Measurements from ENCODE around the gene XPO5.

Gene XPO5

GRCh38 chr6:43497689-43498088 is 78.1 kb downstream of the XPO5 start:
- DNase-seq (ENCODE audit: low read depth) = no peak

- no peak for DNase-seq (ENCODE audit: low read depth)
These were observed 78.8 kb downstream of the XPO5 start for GRCh38 chr6:43497129-43497396.

GRCh38 chr6:43496370-43497128 is 79.3 kb downstream of the XPO5 start:
- no peak for DNase-seq (ENCODE audit: low read depth)

GRCh38 chr6:43495409-43495941 is 80.4 kb downstream of the XPO5 start:
- DNase-seq (ENCODE audit: low read depth) = no peak

DNA sequence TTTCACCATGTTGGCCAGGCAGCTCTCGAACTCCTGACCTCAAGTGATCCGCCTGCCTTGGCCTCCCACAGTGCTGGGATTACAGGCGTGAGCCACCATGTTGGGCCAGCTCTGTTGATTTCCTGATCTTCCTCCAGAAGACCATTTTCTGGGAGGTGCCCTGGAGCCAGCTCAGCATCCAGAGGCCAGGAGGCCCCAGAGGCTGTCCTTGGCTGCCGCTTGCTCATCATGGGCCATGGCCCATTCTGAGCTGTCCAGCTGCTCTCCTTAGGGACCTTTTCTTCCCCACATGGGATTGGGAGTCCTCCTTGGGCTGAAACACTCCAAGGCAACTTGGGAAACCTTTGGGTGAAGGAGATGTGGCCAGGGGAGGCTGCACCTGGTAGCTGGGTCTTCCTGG is 81.1 kb downstream of the XPO5 start:
- DNase-seq (ENCODE audit: low read depth) = no peak

DNA sequence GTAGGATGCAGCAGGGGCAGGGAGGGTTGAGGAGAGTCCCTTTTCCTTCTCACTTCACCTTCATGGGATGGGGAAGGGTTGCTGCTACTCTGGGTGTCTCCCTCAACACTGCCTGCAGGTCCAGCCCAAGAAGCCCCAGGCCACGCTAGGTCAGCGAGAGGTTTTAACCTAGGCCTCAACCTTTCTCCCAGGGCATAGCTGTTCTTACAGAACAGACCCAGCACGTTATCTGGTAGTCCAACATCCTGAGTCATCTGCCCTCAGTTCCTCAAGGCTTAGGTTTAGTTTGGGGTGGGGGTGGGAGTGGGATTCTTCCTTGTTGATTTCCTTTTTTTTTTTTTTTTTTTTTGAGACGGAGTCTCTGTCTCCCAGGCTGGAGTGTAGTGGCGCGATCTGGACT is 81.5 kb downstream of the XPO5 start:
- DNase-seq (ENCODE audit: low read depth) = no peak

DNA sequence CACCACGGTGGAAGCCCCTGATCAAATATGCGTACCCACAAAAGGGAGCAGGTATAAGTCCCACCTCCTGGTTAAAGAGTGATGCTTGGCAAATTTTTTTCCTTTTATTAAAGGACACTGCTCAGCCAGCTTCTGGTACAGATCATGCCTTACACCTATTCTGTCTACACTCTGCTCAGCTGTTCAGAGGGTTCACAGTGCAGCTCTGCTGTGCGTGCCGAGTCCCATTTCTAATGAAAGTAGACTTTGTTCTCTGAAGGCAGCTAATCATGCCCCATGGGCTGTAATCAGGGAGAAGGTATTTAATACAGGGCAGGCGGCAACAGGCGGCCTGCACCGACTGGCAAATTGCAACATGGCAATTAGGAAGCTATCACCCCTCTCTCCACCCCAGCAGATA is 82.0 kb downstream of the XPO5 start:
- DNase-seq (ENCODE audit: low read depth) = no peak

GRCh38 chr6:43493230-43493629 is 82.6 kb downstream of the XPO5 start:
- DNase-seq (ENCODE audit: low read depth) = no peak

- DNase-seq (ENCODE audit: low read depth) = no peak
These were observed 83.2 kb downstream of the XPO5 start for GRCh38 chr6:43492673-43493072.

GRCh38 chr6:43491750-43492661 is 83.8 kb downstream of the XPO5 start:
- peak; percentile 62 for DNase-seq (ENCODE audit: low read depth)

DNA sequence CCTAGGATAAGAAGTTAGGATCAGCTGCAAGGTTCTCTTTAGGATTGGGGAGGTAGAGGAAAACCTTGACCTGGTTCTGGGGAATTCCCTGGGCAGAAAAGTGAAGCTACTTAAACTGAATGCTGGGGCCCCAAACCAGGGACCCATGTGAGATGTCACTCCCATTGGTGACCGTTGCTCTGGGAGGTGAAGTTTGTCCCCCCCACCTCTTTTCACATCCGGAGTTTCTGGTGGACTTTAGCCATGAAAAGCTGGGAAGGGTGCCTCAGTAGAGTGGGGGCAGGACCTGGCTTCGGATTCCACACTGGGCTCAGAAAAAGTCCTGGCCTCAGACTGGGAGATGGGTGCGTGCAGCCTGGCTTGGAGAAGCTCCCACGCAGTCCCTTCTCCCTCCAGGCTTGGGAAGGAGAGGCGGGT is 85.3 kb downstream of the XPO5 start:
- DNase-seq (ENCODE audit: low read depth) = no peak

DNA sequence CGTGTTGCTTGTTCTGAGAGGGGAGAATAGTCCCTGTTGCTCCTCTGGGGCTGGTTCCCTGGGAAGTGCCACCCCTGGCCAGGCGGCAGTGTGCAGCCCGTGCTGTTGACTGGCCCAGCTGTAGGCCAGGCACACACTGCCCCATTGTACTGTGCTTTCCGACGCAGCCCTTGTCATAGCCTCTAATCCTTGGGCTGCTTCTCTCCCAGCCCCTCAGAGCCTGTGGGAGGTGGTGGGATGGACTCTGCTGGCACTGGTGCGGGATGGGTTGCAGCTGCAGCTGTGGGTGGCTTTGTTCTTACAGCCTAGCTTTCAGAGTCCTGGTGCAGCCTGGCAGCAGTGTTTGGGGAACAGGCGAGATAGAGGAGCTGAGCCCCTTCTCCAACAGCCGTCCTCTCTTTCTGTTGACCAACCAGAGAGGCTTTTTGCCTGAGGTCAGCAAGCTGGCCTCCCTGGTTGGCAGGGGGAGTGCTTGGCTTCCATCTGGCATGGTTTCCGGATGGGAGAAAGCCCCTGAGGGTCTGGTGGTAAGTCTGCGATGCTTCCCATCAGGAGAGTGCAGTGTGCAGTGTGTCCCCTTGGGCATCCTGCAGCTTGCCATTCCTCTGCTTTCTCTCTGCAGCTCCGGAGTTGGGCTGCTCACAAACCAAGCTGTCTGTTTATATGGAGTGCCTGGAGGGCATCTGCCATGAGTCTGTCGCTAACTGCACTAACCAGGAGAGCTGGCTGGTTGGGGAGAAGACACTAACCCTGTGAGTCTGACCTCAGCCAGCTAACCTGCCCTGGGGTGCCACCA is 86.4 kb downstream of the XPO5 start:
- DNase-seq (ENCODE audit: low read depth) = no peak

GRCh38 chr6:43488667-43489276 is 87.1 kb downstream of the XPO5 start:
- DNase-seq (ENCODE audit: low read depth) = no peak

DNA sequence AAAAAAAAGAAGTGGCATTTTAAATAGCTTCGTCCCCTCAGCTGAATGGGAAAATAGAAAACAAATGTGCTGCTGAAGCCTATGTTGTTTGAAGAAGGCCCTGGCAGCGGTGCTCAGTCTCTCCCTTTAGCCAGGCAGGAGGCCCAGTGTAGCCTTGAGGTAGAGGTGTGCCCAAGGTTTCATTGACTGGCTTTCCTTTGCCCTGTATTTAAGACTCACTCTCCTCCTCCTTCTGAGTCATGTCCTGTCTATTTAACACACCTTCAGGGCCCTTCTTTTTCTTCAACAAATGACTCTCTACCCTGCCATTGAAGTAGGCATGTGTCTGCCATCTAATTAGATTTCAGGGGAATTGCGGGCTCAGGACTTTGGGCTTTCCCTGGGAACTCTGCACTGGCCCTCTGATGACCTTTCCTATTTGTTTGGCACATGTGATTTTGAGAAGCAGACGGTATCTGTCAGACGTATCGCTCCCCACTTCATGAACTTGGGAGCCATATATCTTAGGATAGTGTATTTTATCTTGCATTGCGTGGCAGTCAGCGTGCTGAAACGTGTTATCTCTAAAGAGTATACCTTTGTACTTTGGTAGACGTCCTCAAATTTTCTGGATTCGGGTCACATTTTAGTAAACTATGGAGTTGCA is 94.1 kb downstream of the XPO5 start:
- no peak for DNase-seq (ENCODE audit: low read depth)

DNA sequence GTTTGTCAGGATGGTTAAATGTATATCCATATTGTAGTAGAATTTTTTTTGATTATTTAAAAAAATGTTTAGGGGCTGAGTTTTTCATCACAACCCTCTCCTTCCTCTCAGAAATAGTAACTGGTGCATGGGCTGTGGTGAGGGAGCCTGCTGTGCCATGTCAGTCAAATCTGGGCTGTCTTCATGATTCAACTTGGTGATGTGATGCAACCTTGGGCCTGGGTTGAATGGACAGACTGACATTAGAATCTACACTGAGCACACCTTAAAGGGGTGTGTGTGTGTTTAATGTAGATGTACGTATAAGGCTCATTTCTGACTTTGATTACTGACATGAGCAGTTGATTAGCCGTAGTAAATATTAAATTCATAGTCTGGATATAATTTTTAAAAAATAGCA is 94.8 kb downstream of the XPO5 start:
- DNase-seq (ENCODE audit: low read depth) = no peak

GRCh38 chr6:43478008-43478372 is 97.8 kb downstream of the XPO5 start:
- DNase-seq (ENCODE audit: low read depth) = no peak

DNA sequence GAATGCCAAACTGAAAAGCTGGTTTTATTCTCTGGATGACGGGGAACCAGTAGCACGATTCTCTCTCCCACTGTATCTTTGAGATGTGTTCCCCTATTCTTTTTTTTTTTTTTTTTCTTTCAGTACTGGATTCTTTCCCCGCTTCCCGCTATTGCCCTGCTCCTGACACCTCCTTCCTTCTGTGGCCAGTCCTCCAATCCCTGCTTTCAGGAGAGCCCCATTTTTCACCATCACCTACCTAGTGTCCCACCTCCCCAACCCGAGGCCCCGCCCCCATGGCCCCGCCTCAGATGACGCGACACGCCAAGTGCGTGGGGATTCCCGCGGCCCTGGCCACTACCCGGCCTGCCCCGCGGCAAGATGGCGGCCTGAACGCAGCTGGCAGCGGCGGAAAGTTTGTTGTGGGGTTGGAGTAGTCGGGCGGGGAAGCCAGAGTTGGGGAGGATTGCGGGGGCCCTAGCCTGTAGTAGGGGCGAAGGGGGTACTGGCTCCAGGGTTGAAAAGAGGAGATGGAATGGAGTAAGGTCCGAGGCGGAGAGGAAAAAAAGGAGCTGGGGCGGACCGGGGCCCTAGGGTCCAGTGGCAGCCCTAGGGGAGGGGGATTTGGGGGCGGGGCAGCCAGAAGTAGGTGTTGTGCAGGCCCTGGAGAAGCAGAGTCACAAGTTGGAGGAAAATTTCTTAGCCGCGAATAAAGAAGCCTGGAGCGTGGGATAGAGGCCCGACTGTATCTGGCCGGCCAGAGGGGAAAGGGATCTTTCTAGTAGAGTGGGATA is 98.4 kb downstream of the XPO5 start, which contains the start of gene TJAP1:
TJAP1 (plus strand) TSS at position 336 of the 773 bp plus-strand sequence. CDS start 21,432 bp downstream, outside the sequence.
- peak; percentile 67 for DNase-seq (ENCODE audit: low read depth)

DNA sequence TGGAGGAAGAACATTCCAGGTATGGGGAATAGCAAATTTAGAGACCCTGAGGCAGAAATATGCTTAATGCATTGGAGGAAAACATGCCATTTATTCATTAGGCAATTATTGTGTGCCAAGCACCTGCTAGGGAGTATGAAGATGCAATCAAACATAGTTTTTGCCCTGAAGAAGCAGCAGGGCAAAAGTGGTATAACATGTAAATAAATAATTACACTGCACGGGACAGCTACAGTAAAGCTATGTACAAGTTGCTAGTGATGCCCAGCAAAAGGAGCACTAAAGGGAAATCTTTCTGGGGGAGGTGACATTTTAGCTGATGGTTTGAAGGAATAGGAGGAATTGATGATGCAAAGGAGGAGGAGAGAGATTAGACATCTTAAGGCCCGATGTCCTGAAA is 99.1 kb downstream of the XPO5 start:
- no peak for DNase-seq (ENCODE audit: low read depth)

GRCh38 chr6:43475516-43475915 is 100.3 kb downstream of the XPO5 start:
- DNase-seq (ENCODE audit: low read depth) = no peak

- DNase-seq (ENCODE audit: low read depth) = no peak
These were observed 103.3 kb downstream of the XPO5 start for GRCh38 chr6:43472515-43472914.

All from stromal cell of bone marrow (primary cell).